CD14-positive monocyte (primary cell): ENCODE measurements around the gene GADD45GIP1. TPM values are rescaled to one million over a fixed set of nuclear protein-coding genes. Genes with fewer than 3 reads are reported as not detected.

ENCODE experiments used
- DNase-seq, 3 donors: peaks; one replicate each; pipeline ENCODE4 v3.0.0-alpha.2; 2011 to 2022
- H2AFZ ChIP-seq: 2 replicates; pipeline ENCODE4 v1.6.0; 2012; ENCODE audit warnings: mild to moderate bottlenecking, low read depth, low read length, inconsistent platforms; ENCODE audit not compliant: insufficient read depth, poor library complexity, severe bottlenecking
- H3K27ac ChIP-seq, 2 donors: 1 replicate in 1 of 2; 2 replicates in 1 of 2; pipeline ENCODE4 v1.5.1; 2012 to 2013; ENCODE audit warnings: low read length in 2 of 2, control low read depth in 1 of 2, inconsistent platforms in 1 of 2, low read depth in 1 of 2, mild to moderate bottlenecking in 1 of 2
- H3K27me3 ChIP-seq, 2 donors: one replicate each; pipeline versions ENCODE4 v1.6.0 to v1.6.1; 2011 to 2013; ENCODE audit warnings: low read length in 2 of 2; ENCODE audit not compliant: control insufficient read depth in 2 of 2, insufficient read depth in 2 of 2
- H3K36me3 ChIP-seq, 2 donors: replicated peaks in 1 of 2; 1 replicate in 1 of 2; 2 replicates in 1 of 2; pipeline versions ENCODE4 v1.5.1 to v1.6.1; 2012 to 2013; ENCODE audit warnings: low read length in 2 of 2, control low read depth in 1 of 2, inconsistent platforms in 1 of 2, mild to moderate bottlenecking in 1 of 2; ENCODE audit not compliant: insufficient read depth in 2 of 2, control insufficient read depth in 1 of 2
- H3K4me1 ChIP-seq, 2 donors: 1 replicate in 1 of 2; 2 replicates in 1 of 2; pipeline versions ENCODE4 v1.5.1 to v1.6.1; 2012 to 2013; ENCODE audit warnings: low read length in 2 of 2, control low read depth in 1 of 2, inconsistent platforms in 1 of 2, mild to moderate bottlenecking in 1 of 2, moderate library complexity in 1 of 2; ENCODE audit not compliant: insufficient read depth in 2 of 2, control insufficient read depth in 1 of 2
- H3K4me2 ChIP-seq: replicated peaks from 2 replicates; pipeline ENCODE3; 2012; ENCODE audit warnings: low read length, moderate library complexity, mild to moderate bottlenecking; ENCODE audit not compliant: poor library complexity, severe bottlenecking; ENCODE audit errors: extremely low read depth
- H3K4me3 ChIP-seq, 3 experiments: fragments of 200-600 bp in 1 of 3; sonication (generic) in 1 of 3; replicated peaks in 1 of 3; 1 replicate in 2 of 3; 2 replicates in 1 of 3; pipeline ENCODE4 v1.5.1; 2011 to 2013; ENCODE audit warnings: low read length in 3 of 3, mild to moderate bottlenecking in 3 of 3, control low read depth in 2 of 3, low read depth in 2 of 3, inconsistent platforms in 1 of 3, moderate library complexity in 1 of 3
- H3K79me2 ChIP-seq: 2 replicates; pipeline ENCODE4 v1.6.0; 2012; ENCODE audit warnings: mild to moderate bottlenecking, control low read depth, inconsistent platforms, low read length, moderate library complexity; ENCODE audit not compliant: insufficient read depth
- H3K9ac ChIP-seq: 2 replicates; pipeline ENCODE4 v1.6.0; 2017; ENCODE audit warnings: low read length, mild to moderate bottlenecking; ENCODE audit not compliant: insufficient read depth, poor library complexity, severe bottlenecking
- H3K9me3 ChIP-seq, 2 donors: replicated peaks in 1 of 2; 1 replicate in 1 of 2; 2 replicates in 1 of 2; pipeline versions ENCODE4 v1.5.1 to v1.6.1; 2012 to 2013; ENCODE audit warnings: low read length in 2 of 2, control low read depth in 1 of 2; ENCODE audit not compliant: control insufficient read depth in 1 of 2, insufficient read depth in 1 of 2
- H4K20me1 ChIP-seq: 2 replicates; pipeline ENCODE4 v1.6.0; 2012; ENCODE audit warnings: mild to moderate bottlenecking, low read length, control low read depth, moderate library complexity; ENCODE audit not compliant: insufficient read depth
- H3K27ac Mint-ChIP-seq, 7 donors: one replicate each; pipeline ENCODE4 v1.8.0; 2020; ENCODE audit warnings: mild to moderate bottlenecking in 7 of 7, mixed read lengths in 7 of 7, moderate library complexity in 6 of 7, inconsistent platforms in 2 of 7
- H3K27me3 Mint-ChIP-seq, 3 donors: one replicate each; pipeline ENCODE4 v1.8.0; 2021 to 2022; ENCODE audit warnings: low read depth in 3 of 3, mild to moderate bottlenecking in 3 of 3, mixed read lengths in 3 of 3, moderate library complexity in 3 of 3, inconsistent platforms in 1 of 3
- H3K36me3 Mint-ChIP-seq, 2 donors: one replicate each; pipeline ENCODE4 v1.8.0; 2020; ENCODE audit warnings: mixed read lengths in 2 of 2, inconsistent platforms in 1 of 2, mild to moderate bottlenecking in 1 of 2
- H3K4me1 Mint-ChIP-seq: one replicate; pipeline ENCODE4 v1.8.0; 2020; ENCODE audit warnings: mild to moderate bottlenecking, mixed read lengths
- H3K4me3 Mint-ChIP-seq, 2 donors: one replicate each; pipeline ENCODE4 v1.8.0; 2020; ENCODE audit warnings: mild to moderate bottlenecking in 2 of 2, mixed read lengths in 2 of 2, moderate library complexity in 1 of 2
- H3K9me3 Mint-ChIP-seq, 7 donors: one replicate each; pipeline ENCODE4 v1.8.0; 2020 to 2022; ENCODE audit warnings: mixed read lengths in 7 of 7, mild to moderate bottlenecking in 6 of 7, moderate library complexity in 6 of 7, inconsistent platforms in 2 of 7
- CTCF ChIP-seq: fragments of 200-600 bp; IDR thresholded peaks from one replicate; pipeline ENCODE4 v1.8.0; 2022; ENCODE audit warnings: antibody characterized with exemption, mild to moderate bottlenecking
- WGBS: methylation state at CpG from one replicate; pipeline ENCODE4 v1.1.5; 2013; ENCODE audit warnings: missing lambda C conversion rate; ENCODE audit not compliant: insufficient coverage; 5-methylcytosine and 5-hydroxymethylcytosine counted together
- intact Hi-C, 2 donors: fragments of 100-400 bp; cut with micrococcal nuclease; formaldehyde crosslinking; loops; one replicate each; pipeline versions ENCODE4 v1.15.0 to v1.15.1; 2023
- polyA plus RNA-seq, 3 donors: library from polyadenylated mRNA; depleted of rRNA in 1 of 3; unstranded in 2 of 3; stranded (reverse) in 1 of 3; fragments of 300-500 nt in 2 of 3; fragments of >200 nt in 1 of 3; fragmentation: Illumina TruSeq in 2 of 3; gene quantifications; 1 replicate in 2 of 3; 2 replicates in 1 of 3; pipeline ENCODE4 v1.2.3, GENCODE V29; 2012 to 2021

GADD45GIP1 gene
- polyA plus RNA-seq, 3 donors: 8.3 to 42.4 (median 31.6) TPM

GRCh38 chr19:12969292-12969988, 12.4 kb upstream of the GADD45GIP1 start, which contains the start of gene DAND5:
TSS of gene DAND5 (plus strand) at chr19:12969576. CDS start at chr19:12969661, 85 bp downstream.
- no peak for TF ChIP-seq CTCF
- Histone ChIP-seq H4K20me1 (no peaks in the 10 kb centered on the region), H3K4me3 (no peak within 1 kb of the TSS), H3K27ac (no peak within 1 kb of the TSS), H3K4me2 (no peak within 1 kb of the TSS), H2AFZ (no peak within 1 kb of the TSS), H3K27me3 (no peaks in the 10 kb centered on the region), H3K4me1 (peaks cover 7 to 10% of the 10 kb centered on the region in 2 donors), H3K9me3 (no peaks in the 10 kb centered on the region), H3K79me2 (no peaks in the 10 kb centered on the region), H3K9ac (no peak within 1 kb of the TSS), H3K36me3 (no peaks in the 10 kb centered on the region)
- intact Hi-C loops: loop anchor here in 1 of 2 donors (10.0 kb wide), 1 partner anchor 85 kb away; the partner anchor contains the start of genes DNASE2 and KLF1
- Mint-ChIP-seq H3K4me3 (no peak within 1 kb of the TSS), H3K27ac (peak within 1 kb of the TSS in 1 of 7 donors; percentile 53), H3K9me3 (peaks cover 0 to 2% (median 0%) of the 10 kb centered on the region in 7 donors), H3K36me3 (no peaks in the 10 kb centered on the region), H3K27me3 (peaks cover 0 to 3% (median 1%) of the 10 kb centered on the region in 3 donors), H3K4me1 (peaks cover 6% of the 10 kb centered on the region)
- no peak for DNase-seq
- 66% methylated on average over 14 of the region's 14 CpGs for WGBS

GRCh38 chr19:12967907-12968306, 10.9 kb upstream of the GADD45GIP1 start:
- H3K9ac ChIP-seq: no peak overlapping the region
- Mint-ChIP-seq H3K4me1 (peaks cover 6% of the 10 kb centered on the region), H3K4me3 (no peak overlapping the region), H3K9me3 (peaks cover 0 to 2% (median 0%) of the 10 kb centered on the region in 7 donors), H3K27ac (no peak overlapping the region), H3K27me3 (peaks cover 0 to 3% (median 2%) of the 10 kb centered on the region in 3 donors), H3K36me3 (no peaks in the 10 kb centered on the region)
- TF ChIP-seq CTCF: no peak
- no peaks in the 10 kb centered on the region for H4K20me1 ChIP-seq
- no peaks in the 10 kb centered on the region for H3K9me3 ChIP-seq
- no peaks in the 10 kb centered on the region for H3K36me3 ChIP-seq
- intact Hi-C loops: loop anchor here in 1 of 2 donors (10.0 kb wide), 1 partner anchor 83 kb away; the partner anchor contains the start of genes DNASE2 and KLF1
- H3K27me3 ChIP-seq: no peaks in the 10 kb centered on the region
- no peak overlapping the region for H3K27ac ChIP-seq
- H3K4me3 ChIP-seq: no peak overlapping the region
- peaks cover 7 to 10% of the 10 kb centered on the region in 2 donors for H3K4me1 ChIP-seq
- DNase-seq: no peak
- no peaks in the 10 kb centered on the region for H3K79me2 ChIP-seq
- H2AFZ ChIP-seq: no peak overlapping the region
- 80% methylated on average over 1 of the region's 5 CpGs for WGBS
- no peak overlapping the region for H3K4me2 ChIP-seq
